Medulla oblongata (tissue), 1 donor: ENCODE data around the gene ZNF438.
"Not testable (repeated sequence)": the region's sequence is repeated elsewhere in the genome, so short reads cannot be mapped to it uniquely, and the experiment has no call there.

ENCODE experiments used
- DNase-seq: peaks from one replicate; pipeline ENCODE4 v3.0.0-alpha.2; 2015; ENCODE audit errors: extremely low spot score

ZNF438 gene

GRCh38 chr10:30806850-30807249 lies 224.8 kb downstream of the ZNF438 start:
- DNase-seq = no peak

DNA sequence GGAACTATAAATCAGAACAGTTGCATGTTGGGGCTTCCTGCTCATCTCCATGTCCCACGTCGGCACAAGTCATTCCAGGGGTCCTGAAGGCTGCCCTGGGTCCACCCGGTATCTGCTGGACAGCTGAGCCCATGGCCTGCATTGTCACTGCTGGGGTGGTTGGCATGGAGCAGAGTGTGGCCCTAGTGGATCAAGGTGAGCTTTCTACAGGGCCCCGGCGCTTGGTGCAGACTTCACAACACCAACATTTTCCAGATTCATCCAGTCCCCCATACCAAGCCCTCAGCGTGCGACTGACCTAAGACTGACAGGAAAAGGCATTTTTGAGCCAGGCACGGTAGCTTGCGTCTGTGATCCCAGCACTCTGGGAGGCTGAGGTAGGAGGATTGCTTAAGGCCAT lies 226.6 kb downstream of the ZNF438 start:
- DNase-seq = no peak

- DNase-seq = no peak
Observed at GRCh38 chr10:30804478-30805055, 227.1 kb downstream of the ZNF438 start.

GRCh38 chr10:30803892-30804322 lies 227.8 kb downstream of the ZNF438 start:
- no peak for DNase-seq

GRCh38 chr10:30803058-30803457 lies 228.6 kb downstream of the ZNF438 start:
- no peak for DNase-seq

DNA sequence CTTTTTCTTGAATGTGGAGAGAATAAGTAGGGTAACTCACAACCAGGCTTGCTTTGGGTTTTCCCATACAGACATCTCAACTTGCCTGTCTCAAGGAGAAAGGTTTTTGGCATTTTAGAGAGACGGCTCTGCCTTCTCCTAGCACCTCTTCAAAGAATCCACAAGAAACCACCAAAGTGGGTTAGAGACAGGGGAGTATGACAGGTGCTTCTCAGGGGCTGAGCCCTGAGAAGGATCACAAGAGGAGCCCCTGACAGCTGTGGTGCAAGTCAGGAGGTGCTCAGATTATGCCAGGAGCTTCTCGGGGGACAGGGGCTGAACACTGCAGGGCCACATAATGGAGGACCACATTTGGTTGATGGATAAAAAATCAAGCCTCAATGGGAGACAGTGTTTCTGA lies 231.3 kb downstream of the ZNF438 start:
- DNase-seq = no peak

DNA sequence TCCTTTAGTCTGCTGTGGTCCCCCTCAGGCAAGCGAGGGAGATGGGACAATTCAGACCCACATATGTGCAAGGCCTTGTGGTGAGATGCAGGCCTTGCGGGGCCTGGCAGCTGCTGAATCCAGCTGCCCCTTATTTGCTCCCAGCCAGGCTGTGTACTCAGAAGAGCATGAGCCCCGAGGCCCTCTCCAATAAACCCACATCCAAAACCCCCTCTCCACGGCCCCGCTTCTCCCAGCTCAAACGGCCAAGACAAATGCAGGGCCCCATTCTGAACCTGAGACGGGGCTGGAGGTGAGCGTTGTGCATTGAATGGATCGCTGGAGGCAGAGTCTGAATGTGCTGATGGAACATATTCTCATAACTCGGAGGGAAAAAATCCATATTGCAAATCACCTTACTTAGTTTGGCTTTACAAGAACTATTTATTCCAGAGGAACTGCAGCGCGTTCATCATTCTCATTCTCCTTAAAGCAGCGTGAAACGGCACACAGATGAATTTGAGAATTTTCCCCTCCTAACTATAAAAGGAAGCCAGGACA lies 232.9 kb downstream of the ZNF438 start:
- DNase-seq = no peak

DNA sequence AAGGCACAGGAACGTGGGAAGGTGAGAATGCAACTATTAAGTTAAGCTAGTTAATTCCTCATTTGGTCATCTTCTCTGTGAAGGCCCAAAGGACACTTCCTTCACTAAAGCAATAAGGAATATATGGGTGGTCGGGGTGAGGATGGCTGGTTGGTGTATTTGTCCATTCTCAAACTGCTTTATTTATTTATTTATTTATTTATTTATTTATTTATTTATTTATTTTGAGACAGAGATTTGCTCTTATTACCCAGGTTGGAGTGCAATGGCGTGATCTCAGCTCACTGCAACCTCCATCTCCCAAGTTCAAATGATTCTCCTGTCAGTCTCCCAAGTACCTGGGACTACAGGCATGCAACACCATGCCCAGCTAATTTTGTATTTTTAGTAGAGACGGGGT lies 236.6 kb downstream of the ZNF438 start:
- DNase-seq = not testable (repeated sequence)
